ENCODE measurements around the gene PPP1R12A.
A peak's percentile ranks its signal among the peaks of the same experiment; 100 is the strongest.
"Not testable (repeated sequence)": the region's sequence is repeated elsewhere in the genome, so short reads cannot be mapped to it uniquely, and the experiment has no call there.

PPP1R12A gene

GRCh38 chr12:79935021-79935623, at the start of gene PPP1R12A:
Gene PPP1R12A (minus strand): TSS chr12:79935097. CDS start chr12:79934931, 166 bp downstream.
- peak; percentile 96 for DNase-seq

DNA sequence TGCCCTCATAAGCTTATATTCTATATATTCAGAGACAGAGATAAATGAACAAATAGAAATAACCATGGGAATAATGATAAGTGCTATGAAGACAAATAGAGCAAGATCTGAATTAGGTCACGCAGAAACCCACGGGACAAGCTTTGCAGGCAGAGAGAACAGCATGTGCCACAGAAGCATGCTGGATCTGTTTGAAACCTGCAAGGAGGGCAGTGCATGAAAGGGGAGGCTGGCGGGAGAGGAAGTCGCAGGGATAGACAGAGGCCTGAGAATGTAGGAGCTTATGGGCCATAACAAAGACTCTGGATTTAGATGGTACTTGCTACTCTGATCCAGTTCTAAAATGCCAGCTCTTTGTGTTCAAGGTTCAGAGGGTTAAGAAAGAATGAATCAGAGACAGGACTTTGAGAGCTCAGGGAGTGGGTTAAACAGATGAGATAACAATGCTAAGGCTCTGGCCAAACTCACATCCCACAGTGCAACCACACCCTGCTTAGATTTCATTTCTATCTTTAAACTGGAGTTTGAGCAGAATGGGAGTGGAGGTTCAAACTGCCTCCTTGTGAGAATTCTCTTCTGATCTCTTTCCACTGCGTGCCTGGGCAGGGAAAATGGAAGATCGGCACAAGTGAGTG, 49.2 kb upstream of the PPP1R12A start:
- DNase-seq: no peak

DNA sequence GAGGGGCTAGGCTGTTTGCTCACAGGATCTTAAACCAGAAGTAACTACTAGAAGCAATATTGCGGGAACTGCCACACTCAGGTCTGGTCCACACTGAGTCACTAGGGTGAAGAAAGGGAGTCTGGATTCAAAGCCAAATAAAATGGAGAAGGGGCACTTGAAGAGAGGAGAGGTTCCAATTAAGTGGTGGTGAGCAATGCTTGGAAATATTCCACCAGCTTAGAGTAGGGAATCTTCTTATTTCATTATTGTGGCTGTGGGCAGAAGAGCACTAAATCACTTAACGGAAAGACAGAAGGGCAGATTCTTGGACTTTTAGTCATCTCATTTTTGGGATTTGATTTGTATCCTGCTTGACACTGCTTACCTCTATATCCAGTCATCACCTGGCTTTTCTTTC, 48.6 kb upstream of the PPP1R12A start:
- no peak for DNase-seq

GRCh38 chr12:79982086-79983062, 47.5 kb upstream of the PPP1R12A start:
- DNase-seq: no peak

DNA sequence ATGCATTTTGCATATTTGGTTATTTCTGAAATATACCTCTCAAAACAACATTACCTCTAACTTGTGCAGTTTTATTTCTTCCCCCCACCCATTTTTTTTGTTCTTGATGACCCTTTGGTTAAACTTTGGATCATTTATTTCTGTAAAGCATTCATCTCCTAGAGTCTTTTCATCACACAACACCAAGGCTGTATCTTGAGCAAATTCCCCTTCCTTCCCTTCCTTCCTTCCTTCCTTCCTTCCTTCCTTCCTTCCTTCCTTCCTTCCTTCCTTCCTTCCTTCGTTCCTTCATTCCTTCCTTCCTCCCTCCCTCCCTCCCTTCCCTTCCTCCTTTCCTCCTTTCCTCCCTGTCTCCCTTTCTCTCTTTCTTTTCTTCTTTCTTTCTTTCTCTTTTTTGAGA, 43.8 kb upstream of the PPP1R12A start:
- DNase-seq: no peak

DNA sequence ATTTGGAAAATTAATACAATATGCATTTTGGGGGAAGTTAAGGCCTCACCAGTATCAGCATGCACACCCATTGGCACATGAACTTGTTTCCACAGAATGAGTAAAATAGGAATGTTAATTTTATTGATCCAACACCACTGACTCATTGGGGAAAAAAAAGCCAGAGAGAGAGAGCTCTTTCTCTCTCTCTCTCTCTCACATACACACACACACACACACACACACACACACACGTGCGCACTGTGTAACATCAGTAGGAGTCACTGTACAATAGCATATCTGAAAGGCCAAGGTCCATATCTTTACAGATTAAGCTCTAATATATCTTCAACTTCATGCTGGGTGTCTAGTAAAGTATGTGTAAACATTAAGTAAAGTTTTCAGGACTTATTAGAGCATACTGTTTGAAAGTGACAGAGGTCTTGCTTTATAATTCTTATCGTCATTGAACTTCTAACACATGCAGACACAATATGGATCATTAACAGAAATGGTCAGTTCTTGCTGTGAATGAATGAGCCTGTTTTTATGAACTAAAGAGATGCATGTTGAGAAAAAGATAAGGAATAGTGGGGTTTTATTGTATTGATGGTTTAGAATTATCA, 43.1 kb upstream of the PPP1R12A start:
- not testable (repeated sequence) for DNase-seq

GRCh38 chr12:79975143-79975542, 40.2 kb upstream of the PPP1R12A start:
- no peak for DNase-seq

DNA sequence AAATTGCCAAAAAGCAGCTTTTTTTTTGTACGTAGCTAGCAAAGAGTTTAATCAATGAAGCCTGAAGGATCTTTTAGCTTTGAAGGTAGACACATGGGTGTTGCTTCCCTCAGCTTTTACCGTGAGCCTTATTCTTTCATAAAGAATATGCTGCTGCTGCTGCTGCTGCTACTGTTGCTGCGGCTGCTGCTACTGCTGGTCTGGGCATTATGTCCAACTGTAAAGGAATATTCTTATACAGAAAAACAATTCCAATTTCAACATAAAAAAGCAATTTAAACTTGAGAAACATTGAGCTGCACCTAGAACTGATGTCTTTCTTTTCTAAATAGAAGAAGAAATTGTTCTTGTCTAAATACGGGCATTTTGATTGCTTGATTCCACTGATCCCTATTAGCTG, 38.9 kb upstream of the PPP1R12A start:
- no peak for DNase-seq

DNA sequence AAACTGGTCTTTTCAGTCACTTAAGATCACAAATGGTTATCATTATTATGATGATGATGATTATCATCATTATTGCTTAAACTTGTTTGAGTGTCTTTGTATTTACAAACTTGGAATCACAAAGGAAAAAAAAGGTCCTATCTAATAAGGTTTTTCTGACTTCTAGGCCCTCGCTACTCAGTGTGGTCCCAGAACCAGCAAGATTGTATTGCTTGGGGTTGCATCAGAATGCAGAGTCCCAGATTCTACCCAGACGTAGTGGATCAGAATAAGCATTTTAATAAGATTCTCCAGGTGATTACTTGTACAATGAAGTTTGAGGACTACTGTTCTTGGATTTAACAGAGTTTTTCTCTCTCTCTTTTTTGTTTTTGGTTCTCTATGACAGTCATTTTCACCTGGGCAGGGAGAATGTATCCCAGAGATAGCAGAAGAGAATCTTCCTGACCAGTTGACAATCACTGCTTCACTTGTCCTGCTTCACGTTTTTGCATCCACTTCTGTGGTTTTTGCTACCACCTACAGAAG, 29.3 kb upstream of the PPP1R12A start:
- DNase-seq: no peak

DNA sequence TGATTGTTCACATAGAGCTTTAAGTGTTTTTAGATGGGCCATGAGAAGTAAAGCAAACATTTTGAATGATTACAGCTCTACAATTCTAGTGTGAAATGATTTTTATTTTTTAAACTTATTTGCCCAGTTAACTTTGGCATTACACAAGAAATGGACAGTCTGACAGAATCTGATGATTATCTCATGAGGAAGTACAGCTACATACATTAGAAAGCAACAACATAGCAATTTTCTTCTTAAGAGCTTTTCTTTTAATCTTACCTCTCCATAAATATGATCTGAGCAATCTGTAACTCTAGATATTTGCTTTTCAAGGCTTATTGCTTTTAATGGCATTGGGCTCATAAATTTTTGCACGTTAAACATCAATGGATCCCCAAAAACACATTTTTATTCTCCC, 26.5 kb upstream of the PPP1R12A start:
- no peak for DNase-seq

DNA sequence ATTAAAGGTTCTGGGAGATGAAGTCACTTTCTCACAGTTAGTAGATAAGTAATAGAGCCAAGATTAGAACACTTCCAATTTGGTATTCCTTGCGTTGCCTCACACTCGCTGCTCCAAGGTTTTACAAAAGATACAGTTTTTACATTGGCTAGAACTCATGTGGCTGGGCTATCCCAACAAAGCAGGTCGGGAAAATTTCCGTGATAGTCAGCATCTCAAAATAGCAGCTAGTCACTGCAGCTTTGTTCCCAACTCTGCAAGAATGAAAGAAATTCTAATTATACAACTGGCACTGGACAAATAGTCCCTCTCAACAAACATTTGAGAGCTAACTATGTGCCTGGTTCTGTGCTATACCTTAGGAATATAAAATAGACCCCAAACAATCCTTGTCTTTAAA, 24.6 kb upstream of the PPP1R12A start:
- DNase-seq: no peak

DNA sequence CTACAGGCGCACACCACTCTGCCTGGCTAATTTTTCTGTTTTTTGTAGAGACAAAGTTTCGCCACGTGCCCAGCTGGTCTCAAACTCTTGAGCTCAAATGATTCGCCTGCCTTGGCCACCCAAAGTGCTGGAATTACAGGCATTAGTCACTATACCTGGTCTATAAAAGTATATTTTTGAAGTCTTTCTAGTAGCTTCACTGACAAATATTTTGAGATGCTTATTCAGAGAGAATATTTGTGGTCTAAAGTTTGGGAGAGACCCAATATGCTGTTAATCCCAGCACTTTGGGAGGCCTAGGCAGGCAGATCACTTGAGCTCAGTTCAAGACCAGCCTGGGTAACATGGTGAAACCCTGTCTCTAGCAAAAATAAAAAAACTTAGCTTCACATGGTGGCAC, 22.0 kb upstream of the PPP1R12A start:
- DNase-seq: no peak

GRCh38 chr12:79955561-79955960, 20.7 kb upstream of the PPP1R12A start:
- no peak for DNase-seq

GRCh38 chr12:79954037-79954610, 19.2 kb upstream of the PPP1R12A start:
- DNase-seq: no peak

DNA sequence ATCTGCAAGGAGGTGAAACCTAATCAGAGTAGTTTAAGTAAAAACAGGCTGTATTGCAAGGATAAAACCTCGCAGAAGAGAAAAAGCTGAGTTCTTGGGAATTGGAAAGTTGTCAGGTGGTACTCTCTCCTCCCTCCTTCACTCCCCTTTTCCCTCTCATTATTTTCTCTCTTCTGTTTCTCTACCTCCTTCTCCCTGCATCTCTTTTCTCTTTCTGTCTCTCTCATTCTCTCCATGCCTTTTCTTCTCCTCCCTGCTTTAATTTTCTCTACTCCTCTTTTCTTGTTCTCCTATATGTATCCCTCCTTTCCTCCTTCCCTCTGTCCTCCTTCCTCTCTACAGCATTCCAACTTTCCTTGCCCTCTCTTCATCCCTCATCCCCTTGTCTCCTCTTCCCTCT, 14.2 kb upstream of the PPP1R12A start:
- DNase-seq: no peak

- no peak for DNase-seq
Measured at GRCh38 chr12:79945433-79945832, 10.5 kb upstream of the PPP1R12A start.

- no peak for DNase-seq
Measured at GRCh38 chr12:79944565-79944964, 9.7 kb upstream of the PPP1R12A start.

GRCh38 chr12:79942846-79943245, 7.9 kb upstream of the PPP1R12A start:
- DNase-seq: not testable (repeated sequence)

- no peak for DNase-seq
Measured at GRCh38 chr12:79939728-79940310, 4.9 kb upstream of the PPP1R12A start.

DNA sequence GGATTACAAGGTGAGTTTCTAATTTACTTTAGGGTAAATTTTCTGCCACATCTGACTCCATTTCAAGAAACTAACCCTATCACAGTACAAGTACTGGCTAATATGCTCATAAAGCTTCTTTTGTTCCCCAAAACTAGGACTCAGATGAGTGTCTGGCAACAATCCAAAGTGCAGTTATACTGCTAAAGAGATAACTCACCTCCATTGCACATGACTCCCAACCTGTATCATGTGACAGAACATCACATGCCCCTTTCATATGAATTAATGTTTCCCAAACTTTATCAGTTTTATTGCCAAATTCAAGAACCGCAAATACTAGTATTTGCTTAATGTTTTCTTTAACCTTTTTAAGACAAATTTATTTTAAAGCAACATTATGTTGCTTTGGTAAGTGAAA, 3.9 kb upstream of the PPP1R12A start:
- no peak for DNase-seq

DNA sequence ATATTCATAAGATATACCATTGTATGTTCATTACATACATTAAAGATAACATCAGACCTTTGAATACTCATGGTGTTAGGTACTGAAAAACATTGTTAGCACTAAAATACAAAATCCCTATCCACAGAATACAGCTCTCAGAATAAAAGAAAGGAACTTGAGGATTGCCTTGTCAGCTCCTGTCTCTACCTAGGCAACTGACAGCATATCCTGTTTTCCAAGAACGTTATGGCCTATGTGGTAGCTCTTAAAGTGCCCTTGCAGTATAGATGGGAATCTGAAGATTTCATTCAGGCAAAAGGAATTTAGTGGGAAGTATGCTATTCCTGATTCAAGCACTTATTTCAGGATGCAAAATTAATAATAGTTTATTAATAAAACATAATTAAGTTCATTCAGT, 1.8 kb upstream of the PPP1R12A start:
- no peak for DNase-seq

GRCh38 chr12:79935624-79936345, 888 bp upstream of the PPP1R12A start:
- DNase-seq: no peak
